Stimulated activated CD4-positive, alpha-beta T cell treated with anti-CD3 and anti-CD28 coated beads, Interleukin-12 subunit alpha, Interleukin-12 subunit beta, amount 100 ng/mL, for 24 hours (primary cell): ENCODE measurements around the gene RAB35.
"Not testable (repeated sequence)": the region's sequence is repeated elsewhere in the genome, so short reads cannot be mapped to it uniquely, and the experiment has no call there.

Experiments used
- DNase-seq, 2 experiments: peaks; one replicate each; pipeline ENCODE4 v3.0.0-alpha.2; 2020; ENCODE audit warnings: low read depth in 2 of 2

The RAB35 gene

DNA sequence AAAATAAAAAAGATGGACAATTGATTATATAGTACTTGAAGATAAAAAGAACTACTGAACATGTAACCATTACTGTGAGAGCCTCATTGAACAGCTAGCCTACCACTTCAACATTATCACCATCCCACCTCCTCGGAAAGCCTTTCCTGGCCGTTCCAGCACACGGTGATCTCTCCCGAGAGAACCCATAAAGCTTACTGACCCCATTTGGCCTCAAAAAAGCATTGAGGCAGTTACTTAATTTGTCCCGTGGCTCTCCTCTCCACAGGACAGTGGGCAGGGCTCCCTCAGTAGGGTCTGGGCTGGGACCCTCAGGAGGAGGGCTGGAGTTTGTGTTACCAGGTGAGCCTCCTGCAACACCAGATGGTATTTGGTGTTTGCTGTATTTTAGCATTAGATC is 55.8 kb downstream of the RAB35 start:
- no peak for DNase-seq

DNA sequence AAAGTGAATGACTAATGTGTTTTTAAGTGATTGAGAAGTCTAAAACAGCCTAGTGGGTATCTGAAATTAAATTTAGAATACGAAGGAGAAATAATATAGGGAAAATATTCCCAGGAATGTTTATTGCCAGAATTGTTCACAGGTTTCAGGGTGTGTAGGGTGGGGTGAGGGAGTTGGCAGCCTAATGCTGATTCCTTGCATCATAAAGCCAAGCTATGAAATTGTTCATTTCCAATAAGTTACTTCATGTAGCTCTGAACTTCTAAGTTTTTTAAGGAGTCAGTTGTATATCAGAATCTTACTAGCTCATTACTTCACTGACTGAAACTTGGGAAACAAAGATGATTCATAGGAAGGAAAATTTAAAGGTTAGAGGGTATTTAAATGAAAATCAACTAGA is 56.4 kb downstream of the RAB35 start:
- DNase-seq = no peak

DNA sequence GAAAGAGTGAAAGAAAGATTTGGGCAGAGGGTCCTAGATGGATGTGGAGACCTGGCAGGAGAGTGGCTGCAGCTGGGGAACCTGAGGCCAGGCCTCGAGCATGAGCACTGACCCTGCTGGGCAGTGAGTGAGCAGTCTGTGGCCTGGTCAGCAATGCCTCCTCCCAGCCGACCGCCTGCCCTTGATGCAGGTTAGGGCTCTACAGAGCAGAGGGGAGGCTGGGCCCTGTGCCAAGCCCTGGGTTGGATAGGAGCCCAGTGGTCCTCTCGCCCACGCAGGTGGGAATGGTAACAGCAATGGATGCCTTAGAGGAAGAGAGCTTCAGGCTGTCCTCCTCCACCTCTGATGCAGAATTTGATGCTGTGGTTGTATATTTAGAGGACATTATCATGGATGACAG is 59.8 kb downstream of the RAB35 start:
- no peak for DNase-seq

DNA sequence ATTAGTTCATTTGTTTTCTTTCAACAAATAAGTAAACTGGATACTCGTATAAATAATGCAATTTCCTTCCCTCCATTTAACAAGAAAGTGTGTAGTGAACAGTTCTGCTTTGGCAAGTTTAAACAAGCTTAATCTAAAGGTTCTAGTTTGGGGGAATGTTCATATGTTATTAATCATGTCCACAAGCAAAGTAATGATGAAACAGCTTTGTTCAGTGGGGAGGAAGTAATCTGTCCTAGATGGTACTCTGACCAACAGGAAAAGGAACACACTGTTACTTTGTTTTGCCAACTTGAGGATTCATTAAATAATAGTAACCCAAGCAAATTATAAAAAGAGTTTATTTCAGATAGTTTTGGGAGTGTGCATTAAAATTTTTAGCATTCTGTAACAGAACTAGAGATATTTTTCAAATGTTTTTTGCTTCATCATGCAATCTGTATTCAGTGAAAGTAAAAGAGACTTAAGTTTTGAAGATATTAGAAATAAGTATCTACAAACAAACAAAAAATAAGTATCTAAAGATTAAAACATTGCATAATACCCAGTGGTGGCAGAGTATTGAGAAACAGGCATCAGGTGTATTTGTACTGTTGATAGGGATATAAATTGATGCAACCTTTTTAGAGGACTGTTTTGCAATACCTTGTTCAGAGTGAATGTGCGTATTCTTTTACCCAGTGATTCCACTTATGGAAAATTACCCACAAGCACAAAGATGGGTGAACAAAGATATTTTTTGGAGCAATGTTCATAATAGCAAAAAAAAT is 61.1 kb downstream of the RAB35 start:
- no peak for DNase-seq

DNA sequence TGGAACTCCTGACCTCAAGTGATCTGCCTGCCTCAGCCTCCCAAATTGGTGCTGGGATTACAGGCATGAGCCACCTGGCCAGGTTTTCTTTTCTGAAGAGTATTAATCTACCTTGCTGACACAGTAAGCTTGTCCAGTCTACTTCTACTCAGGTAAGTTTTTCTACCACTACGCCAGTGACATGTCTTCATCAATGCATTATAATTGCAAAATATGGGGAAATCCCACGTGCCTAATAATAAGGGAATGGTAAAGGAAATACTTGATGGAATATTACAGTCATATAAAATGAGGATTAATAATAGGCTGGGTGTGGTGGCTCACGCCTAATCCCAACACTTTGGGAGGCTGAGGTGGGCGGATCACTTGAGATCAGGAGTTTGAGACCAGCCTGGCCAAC is 62.3 kb downstream of the RAB35 start:
- DNase-seq = no peak

DNA sequence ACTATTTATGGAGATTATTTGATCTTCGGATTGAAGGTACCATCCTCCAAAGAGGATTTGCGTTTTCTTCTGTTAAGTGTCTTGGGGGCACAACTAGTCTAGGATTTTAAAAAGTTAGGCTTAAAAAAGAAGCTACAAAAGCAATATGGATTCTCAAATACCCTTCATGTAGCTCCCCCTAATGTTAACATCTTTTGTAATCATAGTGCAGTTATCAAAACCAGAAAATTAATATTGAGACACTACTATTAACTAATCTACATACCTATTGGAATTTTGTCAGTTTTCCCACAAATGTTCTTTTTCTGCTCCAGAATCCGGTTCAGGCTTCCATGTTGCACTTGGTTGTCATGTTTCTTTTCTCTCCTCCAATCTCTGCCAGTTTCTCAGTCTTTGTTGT is 65.0 kb downstream of the RAB35 start:
- no peak for DNase-seq

DNA sequence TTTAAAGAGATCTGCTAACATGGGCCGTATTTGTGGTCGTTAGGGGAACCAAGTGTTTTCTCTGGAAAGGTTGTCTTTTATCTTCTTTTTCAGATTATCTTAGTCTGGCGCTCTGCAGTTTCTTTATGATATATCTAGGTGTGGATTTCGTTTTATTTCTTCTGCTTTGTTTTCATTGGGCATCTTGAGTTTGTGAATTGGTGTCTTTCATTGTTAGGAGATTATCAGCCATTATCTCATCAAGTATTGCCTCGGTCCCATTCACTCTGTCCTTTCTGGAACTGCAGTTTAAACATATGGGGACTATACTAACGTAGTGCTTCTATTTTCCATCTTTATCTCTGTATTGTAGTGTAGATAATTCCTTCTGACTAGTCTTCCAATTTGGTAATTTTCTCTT is 67.1 kb downstream of the RAB35 start:
- DNase-seq = no peak

DNA sequence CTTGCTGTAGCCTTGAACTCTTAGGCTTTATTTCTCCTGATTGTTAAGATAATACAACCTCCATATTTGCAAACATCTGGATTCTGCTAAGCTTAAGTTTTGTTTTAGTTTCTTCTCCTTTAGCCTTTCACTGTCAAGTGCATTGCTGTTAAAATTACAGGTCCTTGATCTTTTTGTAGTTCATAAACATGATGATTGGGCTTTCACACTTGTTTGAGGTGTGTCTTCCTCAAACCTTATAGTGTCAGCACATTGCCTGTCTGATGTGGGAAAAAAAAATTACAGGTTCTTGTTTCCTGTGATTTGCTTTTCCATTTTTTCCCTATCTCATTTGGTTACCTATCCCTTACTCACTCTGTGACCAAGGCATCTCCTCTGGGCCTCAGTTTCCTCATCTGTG is 68.3 kb downstream of the RAB35 start:
- no peak for DNase-seq

DNA sequence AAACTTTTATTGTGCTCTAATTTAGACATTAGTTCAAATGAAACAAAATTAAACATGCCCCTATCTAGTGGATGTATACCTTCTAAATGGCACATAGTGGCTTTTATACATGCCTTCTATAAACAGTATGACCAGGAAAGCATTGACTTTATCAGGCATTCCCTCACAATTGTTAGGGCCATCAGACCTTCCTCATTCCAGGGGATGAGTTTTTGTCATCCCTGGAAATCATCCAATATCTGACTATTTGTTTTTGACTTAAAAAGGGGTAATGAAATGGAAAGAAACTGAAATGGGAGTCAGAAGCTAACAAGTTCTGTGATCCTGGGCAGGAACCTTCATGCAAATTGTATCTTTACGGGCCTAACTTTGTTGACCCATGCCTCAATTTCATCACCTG is 69.5 kb downstream of the RAB35 start:
- DNase-seq = no peak

DNA sequence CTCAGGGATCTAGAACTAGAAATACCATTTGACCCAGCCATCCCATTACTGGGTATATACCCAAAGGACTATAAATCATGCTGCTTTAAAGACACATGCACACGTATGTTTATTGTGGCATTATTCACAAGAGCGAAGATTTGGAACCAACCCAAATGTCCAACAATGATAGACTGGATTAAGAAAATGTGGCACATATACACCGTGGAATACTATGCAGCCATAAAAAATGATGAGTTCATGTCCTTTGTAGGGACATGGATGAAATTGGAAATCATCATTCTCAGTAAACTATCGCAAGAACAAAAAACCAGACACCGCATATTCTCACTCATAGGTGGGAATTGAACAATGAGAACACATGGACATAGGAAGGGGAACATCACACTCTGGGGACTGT is 71.2 kb downstream of the RAB35 start:
- DNase-seq = not testable (repeated sequence)
